GM18498 (cell line): ENCODE measurements around the gene TWSG1.
"Not testable (repeated sequence)": the region's sequence is repeated elsewhere in the genome, so short reads cannot be mapped to it uniquely, and the experiment has no call there.

Source experiments
- ATAC-seq: cut with Tn5 transposase; IDR thresholded peaks from one replicate; pipeline ENCODE4 v1.9.1; 2021; ENCODE audit warnings: mild to moderate bottlenecking, moderate library complexity; ENCODE audit not compliant: unreplicated experiment

Gene TWSG1

DNA sequence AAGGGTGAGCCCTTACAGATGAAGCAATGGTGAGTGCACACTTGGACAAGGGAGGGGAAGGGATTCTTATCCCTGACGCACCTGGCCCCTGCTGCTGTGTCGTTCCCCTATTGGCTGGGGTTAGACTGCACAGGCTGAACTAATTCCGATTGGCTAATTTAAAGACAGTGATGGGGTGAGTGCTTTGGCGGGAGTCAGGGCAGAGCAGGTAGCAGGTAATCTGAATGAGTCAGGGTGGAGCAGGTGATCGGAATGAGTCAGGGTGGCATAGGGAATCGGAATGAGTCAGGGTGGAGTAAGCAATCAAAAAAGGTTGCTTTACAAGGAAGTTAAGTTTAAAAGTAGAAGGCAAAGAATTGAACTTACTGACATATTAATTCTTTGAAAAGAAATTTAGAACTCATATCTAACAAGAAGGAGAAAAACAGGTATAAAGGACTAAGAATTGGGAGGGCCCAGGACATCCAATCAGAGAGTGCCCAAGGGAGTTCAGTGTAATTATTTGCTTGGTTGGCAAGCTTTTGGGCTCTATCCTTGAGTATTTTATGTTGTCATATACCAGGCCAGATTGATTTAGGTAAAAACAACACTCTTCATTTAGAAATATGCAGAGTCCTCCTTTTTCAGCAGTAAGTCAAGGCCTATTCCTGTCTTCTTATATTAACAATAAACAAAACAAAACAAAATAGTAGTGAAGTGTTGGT is 88.4 kb downstream of the TWSG1 start:
- ATAC-seq = no peak

GRCh38 chr18:9423648-9424047 is 89.1 kb downstream of the TWSG1 start:
- not testable (repeated sequence) for ATAC-seq

- ATAC-seq = not testable (repeated sequence)
Measured at GRCh38 chr18:9424235-9424634, 89.7 kb downstream of the TWSG1 start.

GRCh38 chr18:9426753-9427152 is 92.2 kb downstream of the TWSG1 start:
- ATAC-seq = no peak

DNA sequence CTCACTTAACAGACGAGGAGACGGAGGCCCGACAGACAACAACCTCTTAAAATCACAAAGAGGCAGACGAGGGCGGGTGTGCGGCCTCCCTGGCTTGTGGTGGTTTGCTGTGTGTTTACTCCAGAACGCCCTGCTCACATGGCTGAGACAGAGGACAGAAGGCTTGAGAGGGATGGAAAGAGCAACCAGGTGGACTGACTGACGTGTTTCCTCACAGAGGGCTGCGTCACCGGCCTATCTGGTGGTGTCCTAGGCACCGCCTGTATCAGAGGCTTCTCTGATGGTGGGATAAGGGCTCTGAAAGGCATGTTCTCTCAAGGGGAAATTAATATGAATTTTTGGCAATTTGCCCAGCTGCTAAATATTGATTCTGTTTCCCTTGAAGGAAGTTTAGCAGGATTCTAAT is 93.7 kb downstream of the TWSG1 start:
- ATAC-seq = no peak

DNA sequence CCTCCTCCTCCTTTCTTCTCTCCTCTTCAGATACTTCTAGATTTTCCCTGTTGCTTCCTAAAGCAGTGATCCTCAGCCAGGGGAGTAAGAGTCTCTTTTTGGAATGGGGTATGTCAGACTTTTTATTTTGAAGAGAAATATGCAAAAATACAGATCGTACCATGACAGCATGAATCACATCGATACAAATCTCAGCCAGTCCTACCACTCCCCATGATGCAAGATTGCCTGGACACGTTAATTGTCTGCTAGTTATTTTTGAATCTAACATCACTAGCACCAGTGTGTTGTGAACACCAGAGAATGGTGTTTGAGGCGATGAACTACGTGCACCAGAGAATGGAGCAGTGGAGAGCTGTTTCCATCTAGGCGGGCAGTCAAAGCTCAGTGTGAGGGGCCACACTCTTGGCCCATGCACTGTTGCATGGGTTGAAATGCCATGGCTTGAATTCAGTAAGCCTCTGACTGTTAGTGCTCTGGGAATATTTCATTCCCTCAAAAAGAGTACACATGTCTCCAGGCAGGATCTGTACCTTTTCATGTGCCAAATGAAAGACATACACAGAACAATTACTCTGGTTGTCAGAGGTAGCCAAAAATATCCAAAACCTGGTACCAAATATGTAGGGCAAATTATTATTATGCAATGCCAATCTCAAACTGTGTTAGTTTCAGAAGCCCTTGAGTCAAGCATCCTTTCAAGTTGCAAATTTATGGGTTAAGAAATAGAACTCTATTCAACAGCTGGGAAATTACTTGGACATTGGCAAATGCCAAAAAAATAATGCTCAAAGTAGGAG is 94.5 kb downstream of the TWSG1 start:
- ATAC-seq = no peak

DNA sequence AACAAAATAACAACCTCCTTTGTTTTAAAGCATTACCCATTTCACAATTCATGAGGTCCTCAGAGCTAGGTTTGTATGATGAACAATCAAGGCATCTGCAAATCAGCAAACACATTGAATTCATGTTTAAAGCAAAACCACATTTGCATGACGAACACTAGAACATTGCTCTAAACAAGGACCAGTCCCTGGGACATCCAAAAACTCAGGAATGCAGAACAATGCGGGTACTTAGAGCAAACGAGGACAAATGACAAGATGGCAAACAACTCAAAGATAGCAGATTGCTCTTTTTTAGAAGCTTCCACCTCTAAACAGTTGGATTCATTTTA is 95.1 kb downstream of the TWSG1 start:
- no peak for ATAC-seq

DNA sequence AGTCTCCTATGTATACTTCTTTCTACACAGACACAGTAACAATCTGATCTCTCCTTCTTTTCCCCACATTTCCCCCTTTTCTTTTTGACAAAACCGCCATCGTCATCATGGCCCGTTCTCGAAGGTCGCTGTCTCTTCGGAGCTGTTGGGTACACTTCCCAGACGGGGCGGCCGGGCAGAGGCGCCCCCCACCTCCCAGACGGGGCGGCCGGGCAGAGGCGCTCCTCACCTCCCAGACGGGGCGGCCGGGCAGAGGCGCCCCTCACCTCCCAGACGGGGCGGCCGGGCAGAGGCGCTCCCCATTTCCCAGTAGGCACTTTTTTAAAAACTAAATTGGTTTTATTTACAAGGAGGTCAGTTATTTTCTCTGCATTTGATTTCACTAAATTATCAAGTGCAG is 95.7 kb downstream of the TWSG1 start:
- ATAC-seq = not testable (repeated sequence)

DNA sequence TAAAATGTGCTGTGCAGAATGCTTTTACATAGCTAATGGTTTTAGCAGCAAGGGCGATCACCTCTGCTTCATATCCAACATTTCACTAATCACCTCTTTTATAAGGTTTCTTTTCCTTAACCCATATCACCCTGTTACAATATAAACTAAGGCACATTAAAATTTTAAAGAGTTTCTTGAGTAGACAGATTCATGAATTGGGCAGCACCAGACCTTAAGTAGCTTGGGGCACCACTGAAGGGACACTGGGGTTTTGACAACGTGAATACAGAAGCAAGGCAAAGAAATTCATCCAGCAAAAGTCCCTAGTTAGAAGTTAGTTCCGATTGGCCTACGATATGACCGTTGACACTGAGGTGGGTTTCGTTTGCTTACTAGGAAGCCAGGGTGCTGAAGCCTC is 96.7 kb downstream of the TWSG1 start:
- no peak for ATAC-seq

GRCh38 chr18:9433122-9433521 is 98.5 kb downstream of the TWSG1 start:
- ATAC-seq = not testable (repeated sequence)

GRCh38 chr18:9433671-9434121 is 99.1 kb downstream of the TWSG1 start:
- no peak for ATAC-seq

DNA sequence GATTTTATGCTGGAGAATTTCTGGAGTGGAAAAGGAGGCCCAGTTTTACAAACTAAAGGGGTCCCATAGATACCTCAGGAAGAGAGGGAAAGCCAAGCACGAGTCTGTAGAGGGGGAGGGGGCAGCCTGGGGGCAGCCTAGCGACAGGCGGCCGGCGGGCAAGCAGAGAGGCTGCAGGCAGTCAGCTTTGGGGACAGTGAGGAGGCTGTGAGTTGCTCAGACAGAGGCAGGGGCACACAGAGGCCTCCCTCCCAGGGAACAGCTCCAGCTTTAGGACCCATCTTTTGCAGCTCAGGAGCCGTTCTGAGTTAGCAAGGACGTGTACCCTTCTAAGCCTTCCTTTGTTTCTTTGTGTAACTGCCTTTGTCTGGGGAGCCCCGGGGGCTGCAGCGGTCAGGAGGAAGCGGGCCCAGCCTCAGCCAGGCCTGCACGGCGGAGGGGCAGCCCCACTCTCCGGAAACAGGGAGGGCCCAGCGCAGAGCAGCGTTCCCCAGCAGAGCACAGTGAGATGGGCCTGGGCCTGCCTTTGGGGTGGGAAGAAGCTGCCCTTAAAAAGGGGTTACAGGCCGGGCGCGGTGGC is 99.6 kb downstream of the TWSG1 start:
- no peak for ATAC-seq

DNA sequence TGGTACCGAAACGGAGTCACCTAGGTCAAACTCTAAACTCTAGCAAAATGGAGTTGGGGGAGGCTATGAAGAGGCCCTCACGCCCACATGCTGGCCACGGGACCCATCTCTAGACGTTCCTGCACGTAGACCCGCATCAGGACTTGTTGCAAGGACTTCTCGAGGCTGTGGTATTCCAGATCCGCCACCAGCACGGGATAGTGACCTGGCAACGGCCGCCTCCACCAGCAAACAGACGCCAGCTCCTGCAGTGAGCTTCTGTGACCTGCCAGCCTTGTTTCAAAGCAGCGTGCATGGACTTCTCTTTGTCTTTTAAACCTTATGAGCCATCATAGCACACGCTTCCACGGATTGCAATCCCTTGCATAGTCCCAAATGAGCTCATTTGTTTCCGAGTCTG is 100.5 kb downstream of the TWSG1 start:
- ATAC-seq = no peak

GRCh38 chr18:9436206-9436929 is 101.8 kb downstream of the TWSG1 start:
- ATAC-seq = no peak

- no peak for ATAC-seq
Measured at GRCh38 chr18:9437021-9437437, 102.5 kb downstream of the TWSG1 start.

DNA sequence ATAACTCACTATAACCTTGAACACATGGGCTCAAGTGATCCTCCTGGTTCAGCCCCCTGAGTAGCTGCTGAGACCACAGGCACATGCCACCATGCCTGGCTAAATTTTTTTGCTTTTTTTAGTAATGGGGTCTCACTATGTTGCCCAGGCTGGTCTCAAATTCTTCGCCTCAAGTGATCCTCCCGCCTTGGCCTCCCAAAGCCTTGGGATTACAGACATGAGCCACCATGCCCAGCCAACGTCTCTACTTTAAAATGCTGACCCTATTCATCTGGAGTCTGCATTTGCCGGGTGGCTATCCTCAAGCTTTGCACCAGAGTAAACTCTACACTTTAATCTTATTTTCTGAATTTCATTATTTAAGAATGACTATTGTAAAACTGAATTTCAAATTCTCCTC is 103.1 kb downstream of the TWSG1 start:
- ATAC-seq = no peak

DNA sequence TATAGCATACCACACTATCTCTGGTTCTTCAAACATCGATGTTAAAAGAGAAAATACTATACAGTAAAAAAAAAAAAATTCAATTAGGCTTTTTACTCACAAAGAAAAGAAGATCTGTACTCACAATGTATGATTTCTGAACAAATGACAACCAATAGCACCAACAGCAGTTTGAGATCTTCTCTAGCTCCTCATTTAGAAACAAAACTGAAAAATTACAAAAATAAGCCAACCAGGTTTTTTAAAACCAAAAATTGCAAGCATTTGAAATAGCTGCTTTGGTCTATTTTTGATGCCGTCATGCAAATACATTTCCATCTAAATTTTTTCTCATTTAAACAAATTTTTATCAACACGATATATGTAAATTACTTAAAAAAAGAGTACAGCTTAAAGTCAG is 106.5 kb downstream of the TWSG1 start:
- no peak for ATAC-seq

DNA sequence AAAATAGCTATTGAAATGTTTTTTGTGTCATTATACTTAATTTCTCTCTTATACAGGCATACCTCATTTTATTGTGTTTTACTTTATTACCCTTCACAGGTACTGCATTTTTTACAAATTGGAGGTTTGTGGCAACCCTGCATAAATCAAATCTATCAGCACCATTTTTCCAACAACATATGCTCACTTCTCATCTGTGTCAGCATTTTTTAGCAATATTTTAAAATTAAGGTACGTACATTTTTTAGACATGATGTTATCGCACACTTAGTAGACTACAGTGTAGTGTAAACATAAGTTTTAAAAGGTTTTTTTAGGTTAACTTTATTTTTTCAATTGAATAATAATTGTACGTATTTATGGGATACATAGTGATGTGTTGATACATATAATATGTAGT is 110.0 kb downstream of the TWSG1 start:
- no peak for ATAC-seq

- no peak for ATAC-seq
Measured at GRCh38 chr18:9446839-9447238, 112.3 kb downstream of the TWSG1 start.

GRCh38 chr18:9447334-9447733 is 112.8 kb downstream of the TWSG1 start:
- ATAC-seq = no peak

GRCh38 chr18:9449600-9450414 is 115.2 kb downstream of the TWSG1 start:
- no peak for ATAC-seq
